K562 (cell line): Measurements from ENCODE around the gene PHKG1. TPM values are rescaled to one million over a fixed set of nuclear protein-coding genes. Genes with fewer than 3 reads are reported as not detected.

ENCODE experiments used
- ATAC-seq: fragments of 200-7000 bp; cut with Tn5 transposase; 3 replicates; pipeline ENCODE4 v1.9.1; 2020; ENCODE audit warnings: moderate library complexity
- BruUV-seq: library from RNA; stranded (reverse); fragments of 400-500 nt; replicated peaks from 2 replicates; lab custom pipeline; 2021; lab: Mats Ljungman, UMichigan
- CTCF ChIA-PET: fragments of 300-600 bp; formaldehyde crosslinking; extraction: SDS; loops from one replicate; lab custom pipeline; 2021; ENCODE audit warnings: low intra/inter-chr PET ratio; lab: Yijun Ruan, JAX
- POLR2A ChIA-PET: fragments of 300-600, 350-650 bp; sonication (Branson Sonifier 250); formaldehyde crosslinking; extraction: SDS; loops from one replicate; lab custom pipeline; 2021; ENCODE audit warnings: antibody characterized with exemption, inconsistent platforms; lab: Yijun Ruan, JAX
- DNase-seq, 4 experiments: peaks; one replicate each; pipeline versions ENCODE4 v3.0.0 to v3.0.0-alpha.2; 2011 to 2018; ENCODE audit warnings: low spot score in 3 of 4, mixed read lengths in 3 of 4; ENCODE audit errors: extremely low read depth in 1 of 4
- FAIRE-seq: peaks from 2 replicates; lab custom pipeline; 2011; peaks lifted over from hg19 to GRCh38; lab: Jason Lieb, UNC
- H2AFZ ChIP-seq: 2 replicates; pipeline ENCODE4 v1.6.0; 2011; ENCODE audit warnings: low read depth, low read length, control low read depth, inconsistent platforms
- H3K27ac ChIP-seq: fragments of 200-600 bp; 3 replicates; pipeline ENCODE4 v1.8.0; 2011; ENCODE audit warnings: low read depth, mild to moderate bottlenecking, control low read depth, inconsistent platforms, low read length, moderate library complexity, mixed read lengths; ENCODE audit errors: extremely low read depth
- H3K27me3 ChIP-seq, 2 experiments: fragments of 300-600 bp in 1 of 2; 2 replicates in 1 of 2; 3 replicates in 1 of 2; pipeline versions ENCODE4 v1.6.0 to v1.8.0; 2011; ENCODE audit warnings: inconsistent platforms in 2 of 2, low read length in 2 of 2, mild to moderate bottlenecking in 1 of 2, mixed read lengths in 1 of 2, moderate library complexity in 1 of 2; ENCODE audit not compliant: control insufficient read depth in 2 of 2, insufficient read depth in 2 of 2
- H3K36me3 ChIP-seq: fragments of 300-600 bp; 3 replicates; pipeline ENCODE4 v1.8.0; 2011; ENCODE audit warnings: mild to moderate bottlenecking, low read length, inconsistent platforms; ENCODE audit not compliant: control insufficient read depth, insufficient read depth
- H3K4me1 ChIP-seq, 2 experiments: fragments of 200-600 bp in 1 of 2; replicated peaks in 1 of 2; 2 replicates in 1 of 2; 3 replicates in 1 of 2; pipeline versions ENCODE4 v1.5.1 to v1.8.0; 2011; ENCODE audit warnings: inconsistent platforms in 2 of 2, low read length in 2 of 2, mild to moderate bottlenecking in 1 of 2, mixed read lengths in 1 of 2, moderate library complexity in 1 of 2; ENCODE audit not compliant: control insufficient read depth in 2 of 2, insufficient read depth in 2 of 2
- H3K4me2 ChIP-seq: 2 replicates; pipeline ENCODE4 v1.6.1; 2011; ENCODE audit warnings: low read length, control low read depth, inconsistent platforms, mixed read lengths; ENCODE audit not compliant: insufficient read depth
- H3K4me3 ChIP-seq: fragments of 200-600 bp; sonication (generic), shearing (Covaris generic); 2 replicates; pipeline ENCODE4 v1.5.1; 2016; ENCODE audit warnings: control low read depth, inconsistent platforms
- H3K79me2 ChIP-seq: fragments of 200-600 bp; 3 replicates; pipeline ENCODE4 v1.8.0; 2011; ENCODE audit warnings: low read length, inconsistent platforms; ENCODE audit not compliant: control insufficient read depth, insufficient read depth
- H3K9ac ChIP-seq, 2 experiments: 2 replicates each; pipeline versions ENCODE4 v1.6.0 to v1.6.1; 2011; ENCODE audit warnings: low read depth in 2 of 2, low read length in 2 of 2, control low read depth in 1 of 2, inconsistent platforms in 1 of 2, mild to moderate bottlenecking in 1 of 2, mixed read lengths in 1 of 2; ENCODE audit not compliant: insufficient read depth in 1 of 2
- H3K9me1 ChIP-seq: one replicate; pipeline ENCODE4 v1.6.0; 2011; ENCODE audit warnings: inconsistent platforms, mild to moderate bottlenecking, low read length, moderate library complexity; ENCODE audit not compliant: control insufficient read depth, insufficient read depth
- H3K9me3 ChIP-seq: replicated peaks from 2 replicates; pipeline ENCODE4 v1.5.1; 2011; ENCODE audit warnings: low read depth, low read length, inconsistent platforms; ENCODE audit not compliant: control insufficient read depth, insufficient read depth
- H4K20me1 ChIP-seq: replicated peaks from 2 replicates; pipeline ENCODE4 v1.6.1; 2011; ENCODE audit warnings: low read length, inconsistent platforms, mixed read lengths; ENCODE audit not compliant: control insufficient read depth, insufficient read depth
- DDX20 ChIP-seq: fragments of 450-650 bp; IDR thresholded peaks from 2 replicates; pipeline ENCODE4 v1.6.1; 2016; ENCODE audit warnings: missing genetic modification characterization, low read depth, mild to moderate bottlenecking, missing compliant biosample characterization, moderate library complexity
- DIDO1 ChIP-seq: fragments of 450-650 bp; IDR thresholded peaks from 2 replicates; pipeline ENCODE4 v1.6.1; 2016; ENCODE audit warnings: low read depth, missing biosample characterization, missing genetic modification characterization
- FIP1L1 ChIP-seq: fragments of 200-400 bp; formaldehyde crosslinking; IDR thresholded peaks from 2 replicates; pipeline ENCODE4 v1.6.1; 2018; ENCODE audit warnings: mild to moderate bottlenecking, low read depth, low read length; ENCODE audit not compliant: poor library complexity, severe bottlenecking
- FOXJ2 ChIP-seq: fragments of 200-800 bp; sonication (Bioruptor generic); IDR thresholded peaks from 2 replicates; pipeline ENCODE4 v1.6.1; 2016; ENCODE audit warnings: missing genetic modification characterization, missing compliant biosample characterization
- GABPA ChIP-seq: fragments of 200-800 bp; sonication (Bioruptor generic); conservative IDR thresholded peaks from 2 replicates; pipeline ENCODE4 v1.6.1; 2016; ENCODE audit warnings: low read depth, missing genetic modification characterization, missing compliant biosample characterization
- IFI16 ChIP-seq: fragments of 250-450 bp; sonication (Bioruptor Pico); IDR thresholded peaks from 2 replicates; pipeline ENCODE4 v2.1.2; 2022; ENCODE audit warnings: mild to moderate bottlenecking, inconsistent platforms
- MCM5 ChIP-seq: fragments of 450-650 bp; IDR thresholded peaks from 2 replicates; pipeline ENCODE4 v1.6.1; 2016; ENCODE audit warnings: low read depth
- MYNN ChIP-seq, 2 experiments: sonication (generic); formaldehyde crosslinking in 1 of 2; IDR thresholded peaks; 2 replicates each; pipeline versions ENCODE4 v1.5.0 to v1.6.1; 2016 to 2020; ENCODE audit warnings: antibody characterized with exemption in 1 of 2, missing genetic modification reagents in 1 of 2
- PCBP2 ChIP-seq: fragments of 200-400 bp; formaldehyde crosslinking; IDR thresholded peaks from 2 replicates; pipeline ENCODE4 v1.6.1; 2018; ENCODE audit warnings: low read length, low read depth, mild to moderate bottlenecking, moderate library complexity; ENCODE audit not compliant: poor library complexity, severe bottlenecking
- RBM22 ChIP-seq: fragments of 200-400 bp; formaldehyde crosslinking; IDR thresholded peaks from 2 replicates; pipeline ENCODE4 v1.6.1; 2018; ENCODE audit warnings: low read length, low read depth; ENCODE audit not compliant: poor library complexity, severe bottlenecking
- RCOR1 ChIP-seq, 2 experiments: IDR thresholded peaks; 2 replicates each; pipeline ENCODE4 v1.6.1; 2012; ENCODE audit warnings: low read depth in 2 of 2, low read length in 2 of 2, borderline replicate concordance in 1 of 2, improper control_type of control experiment in 1 of 2
- RHOXF2B ChIP-seq: fragments of 250-450 bp; sonication (Bioruptor Pico); conservative IDR thresholded peaks from 2 replicates; pipeline ENCODE4 v1.5.1; 2021
- SMAD1 ChIP-seq: fragments of 150-350 bp; IDR thresholded peaks from 2 replicates; pipeline ENCODE4 v1.6.1; 2014; ENCODE audit warnings: low read length, low read depth; ENCODE audit not compliant: partially characterized antibody
- SNIP1 ChIP-seq: fragments of 450-650 bp; IDR thresholded peaks from 2 replicates; pipeline ENCODE4 v1.7.1; 2017; ENCODE audit warnings: low read depth, mild to moderate bottlenecking
- YY1 ChIP-seq, 3 experiments: IDR thresholded peaks; 2 replicates each; pipeline ENCODE4 v1.6.1; 2011; ENCODE audit warnings: low read length in 2 of 3, mild to moderate bottlenecking in 2 of 3, moderate library complexity in 2 of 3, borderline replicate concordance in 1 of 3, control low read depth in 1 of 3, low read depth in 1 of 3; ENCODE audit not compliant: insufficient read depth in 3 of 3, insufficient replicate concordance in 2 of 3, control insufficient read depth in 1 of 3, insufficient read length in 1 of 3; ENCODE audit errors: extremely low read depth in 1 of 3
- ZFP1 ChIP-seq: fragments of 450-650 bp; formaldehyde crosslinking; IDR thresholded peaks from 2 replicates; pipeline ENCODE4 v1.4.0; 2020; ENCODE audit warnings: mild to moderate bottlenecking, mixed read lengths
- ZNF146 ChIP-seq: IDR thresholded peaks from one replicate; pipeline ENCODE4 v1.6.1; 2018; ENCODE audit warnings: missing compliant biosample characterization; ENCODE audit not compliant: unreplicated experiment
- ZNF384 ChIP-seq: IDR thresholded peaks from 2 replicates; pipeline ENCODE4 v1.6.1; 2012; ENCODE audit warnings: low read depth, low read length, improper control_type of control experiment
- ZZZ3 ChIP-seq: fragments of 450-650 bp; IDR thresholded peaks from 2 replicates; pipeline ENCODE4 v1.6.1; 2016; ENCODE audit warnings: antibody characterized with exemption, mild to moderate bottlenecking, moderate library complexity
- WGBS: fragments of 100-300 bp; shearing (Covaris generic); methylation state at CpG from one replicate; pipeline ENCODE4 v1.1.6; 2016; ENCODE audit warnings: low coverage, mixed read lengths; ENCODE audit not compliant: insufficient coverage; ENCODE audit errors: missing lambda C conversion rate; 5-methylcytosine and 5-hydroxymethylcytosine counted together
- in situ Hi-C: fragments of 300-500 bp; cut with MboI; formaldehyde crosslinking; loops from 4 replicates; pipeline ENCODE4 v1.15.0; 2018; ENCODE audit warnings: inconsistent platforms, mixed read lengths
- intact Hi-C: fragments of 100-400 bp; cut with micrococcal nuclease; formaldehyde crosslinking; loops from 2 replicates; pipeline ENCODE4 v1.14.2; 2022
- polyA plus RNA-seq, 8 experiments: library from polyadenylated mRNA; depleted of rRNA in 4 of 8; stranded (reverse) in 5 of 8; unstranded in 3 of 8; fragments of >200 nt; fragmentation: Nextera tagmentation in 2 of 8; fragmentation: Illumina TruSeq in 1 of 8; extraction: Ambion mirVana in 2 of 8; extraction: Trizol in 1 of 8; gene quantifications; 2 replicates each; pipeline versions ENCODE4 v1.2.1 to v1.2.3, GENCODE V29; 2011 to 2014; ENCODE audit warnings: inconsistent platforms in 1 of 8, missing spikeins in 1 of 8
- total RNA-seq, 7 experiments: library from RNA; depleted of rRNA in 6 of 7; stranded (reverse); fragments of >200 nt in 6 of 7; fragmentation: Illumina TruSeq in 2 of 7; extraction: Trizol in 2 of 7; gene quantifications; 2 replicates each; pipeline versions ENCODE4 v1.2.1 to v1.2.3, GENCODE V29; 2011 to 2021; ENCODE audit warnings: low replicate concordance in 1 of 7
- TF ChIP-seq, protein P1 (sequence below): fragments of 450-650 bp; IDR thresholded peaks from 2 replicates; pipeline ENCODE4 v1.6.1; 2016; ENCODE audit warnings: antibody characterized with exemption

The PHKG1 gene
- total and polyA plus RNA-seq, 9 of the 15 experiments (the other 6 are each of a cell fraction or from before 2014, with no cell fraction given), result 0.10 to 0.83 (median 0.46) TPM

- no TSS peak for BruUV-seq
- Histone ChIP-seq H3K4me1 (no peaks in the 10 kb centered on the region; a peak in 1 of 5 replicates), H3K79me2 (no peaks in the 10 kb centered on the region), H3K27me3 (no peaks in the 10 kb centered on the region), H3K9ac (no peak within 1 kb of the TSS), H3K4me2 (no peak within 1 kb of the TSS), H4K20me1 (no peaks in the 10 kb centered on the region), H2AFZ (no peak within 1 kb of the TSS), H3K9me3 (no peaks in the 10 kb centered on the region), H3K4me3 (no peak within 1 kb of the TSS), H3K9me1 (no peaks in the 10 kb centered on the region), H3K27ac (no peak within 1 kb of the TSS), H3K36me3 (no peaks in the 10 kb centered on the region)
- FAIRE-seq (no peak), DNase-seq (no peak), ATAC-seq (no peak)
- 80% methylated on average over 37 of the region's 65 CpGs for WGBS
- TF ChIP-seq SNIP1 (no peak), ZNF146 (CRISPR knock-in tag) (no peak), ZFP1 (CRISPR knock-in tag) (no peak), ZZZ3 (no peak), GABPA (tag) (no peak), IFI16 (CRISPR knock-in tag) (no peak), ZNF384 (no peak), MYNN (IDR thresholded peaks at IDR 0.05) (no peak), MYNN (CRISPR knock-in tag; IDR thresholded peaks at IDR 0.05) (no peak), MCM5 (no peak), DIDO1 (no peak), FIP1L1 (no peak), PCBP2 (no peak), RBM22 (no peak), DDX20 (no peak), RCOR1 (IDR thresholded peaks at IDR 0.05; ENCODE audit: borderline replicate concordance in 1 of 2, low read depth in 2 of 2, low read length in 2 of 2) (no peak), YY1 (IDR thresholded peaks at IDR 0.05; ENCODE audit: borderline replicate concordance in 1 of 3, control insufficient read depth in 1 of 3, extremely low read depth in 1 of 3, insufficient read depth in 3 of 3, insufficient read length in 1 of 3, insufficient replicate concordance in 2 of 3, low read depth in 1 of 3, low read length in 2 of 3) (no peak), RHOXF2B (no peak), SMAD1 (no peak), FOXJ2 (tag) (no peak)
- TF ChIP-seq, protein P1, sequence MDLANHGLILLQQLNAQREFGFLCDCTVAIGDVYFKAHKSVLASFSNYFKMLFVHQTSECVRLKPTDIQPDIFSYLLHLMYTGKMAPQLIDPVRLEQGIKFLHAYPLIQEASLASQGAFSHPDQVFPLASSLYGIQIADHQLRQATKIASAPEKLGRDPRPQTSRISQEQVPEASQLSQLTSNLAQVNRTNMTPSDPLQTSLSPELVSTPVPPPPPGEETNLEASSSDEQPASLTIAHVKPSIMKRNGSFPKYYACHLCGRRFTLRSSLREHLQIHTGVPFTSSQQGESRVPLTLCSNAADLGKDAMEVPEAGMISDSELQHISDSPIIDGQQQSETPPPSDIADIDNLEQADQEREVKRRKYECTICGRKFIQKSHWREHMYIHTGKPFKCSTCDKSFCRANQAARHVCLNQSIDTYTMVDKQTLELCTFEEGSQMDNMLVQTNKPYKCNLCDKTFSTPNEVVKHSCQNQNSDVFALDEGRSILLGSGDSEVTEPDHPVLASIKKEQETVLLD, result no peak
- in situ Hi-C loops (no loop called here), intact Hi-C loops (no loop called here)
- CTCF ChIA-PET, result no interaction called here
- POLR2A ChIA-PET, result interaction anchor here (0.7 kb wide), 1 partner anchor 167 kb away, joined by 3 read pairs; no protein-coding TSS in a partner anchor
These were observed 23.2 kb upstream of the PHKG1 start, which contains the start of gene NUPR2 for GRCh38 chr7:56115852-56116538. Gene NUPR2 (minus strand): TSS chr7:56116417. CDS start chr7:56116314, 103 bp downstream.
